ES-I3 (cell line): ENCODE results near the gene POLD3.

Experiments used
- H3K36me3 ChIP-seq: 2 replicates; pipeline ENCODE4 v1.6.1; 2013; ENCODE audit warnings: mild to moderate bottlenecking, low read length, control low read depth, moderate library complexity; ENCODE audit not compliant: insufficient read depth
- H3K4me1 ChIP-seq: 2 replicates; pipeline ENCODE4 v1.6.1; 2013; ENCODE audit warnings: mild to moderate bottlenecking, control low read depth, low read length; ENCODE audit not compliant: insufficient read depth
- H3K9ac ChIP-seq: 2 replicates; pipeline ENCODE4 v1.6.1; 2013; ENCODE audit warnings: low read depth, mild to moderate bottlenecking, low read length, moderate library complexity
- H3K9me3 ChIP-seq: 2 replicates; pipeline ENCODE4 v1.6.1; 2013; ENCODE audit warnings: mild to moderate bottlenecking, low read length, moderate library complexity; ENCODE audit not compliant: control insufficient read depth, insufficient read depth

Gene POLD3

DNA sequence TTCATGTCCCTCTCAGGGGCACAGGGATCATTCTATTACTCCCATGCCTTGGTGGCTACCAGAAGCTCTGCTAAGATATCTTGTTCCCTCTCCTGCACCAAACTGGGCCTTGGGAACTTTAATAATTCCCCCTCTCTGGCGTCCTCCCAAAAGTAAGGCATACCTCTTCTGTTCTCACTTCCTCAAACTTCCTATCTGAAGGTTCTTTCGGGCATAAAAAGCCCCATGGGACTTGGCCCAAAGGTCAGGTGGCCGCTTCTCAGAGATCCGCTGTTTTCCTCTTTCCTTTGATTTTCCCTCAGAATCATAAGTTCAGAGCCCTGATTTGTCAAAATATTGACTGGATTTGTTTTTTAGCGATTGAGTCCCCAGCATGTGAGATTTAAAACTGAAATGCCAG lies 13.0 kb downstream of the POLD3 start:
- no peaks in the 10 kb centered on the region for H3K9me3 ChIP-seq
- no peaks in the 10 kb centered on the region for H3K4me1 ChIP-seq

DNA sequence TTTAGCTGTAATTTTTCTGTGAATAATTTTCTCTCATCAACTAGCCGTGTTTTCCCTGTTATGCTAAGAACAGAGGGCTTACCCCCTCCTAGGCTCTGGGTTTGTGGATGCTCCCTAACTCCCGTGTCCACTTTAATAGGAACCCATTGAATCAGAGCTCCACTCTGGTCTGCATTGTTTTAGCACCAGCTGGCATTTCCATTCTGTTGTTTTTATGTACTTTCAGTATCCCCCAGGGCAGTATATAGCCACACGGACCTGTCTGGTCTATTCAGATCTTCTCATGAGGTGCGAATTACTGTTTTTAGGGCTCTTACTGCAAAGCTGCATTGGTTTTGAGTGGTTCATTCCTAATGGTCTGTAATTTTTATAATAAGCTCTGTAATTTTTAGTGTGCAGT lies 16.0 kb downstream of the POLD3 start:
- Histone ChIP-seq H3K9me3 (no peaks in the 10 kb centered on the region), H3K4me1 (no peaks in the 10 kb centered on the region), H3K36me3 (peaks cover 9% of the 10 kb centered on the region), H3K9ac (no peak overlapping the region)

More for the DNA sequence above, 13.0 kb downstream of the POLD3 start:
- no peaks in the 10 kb centered on the region for H3K36me3 ChIP-seq
- no peak overlapping the region for H3K9ac ChIP-seq

DNA sequence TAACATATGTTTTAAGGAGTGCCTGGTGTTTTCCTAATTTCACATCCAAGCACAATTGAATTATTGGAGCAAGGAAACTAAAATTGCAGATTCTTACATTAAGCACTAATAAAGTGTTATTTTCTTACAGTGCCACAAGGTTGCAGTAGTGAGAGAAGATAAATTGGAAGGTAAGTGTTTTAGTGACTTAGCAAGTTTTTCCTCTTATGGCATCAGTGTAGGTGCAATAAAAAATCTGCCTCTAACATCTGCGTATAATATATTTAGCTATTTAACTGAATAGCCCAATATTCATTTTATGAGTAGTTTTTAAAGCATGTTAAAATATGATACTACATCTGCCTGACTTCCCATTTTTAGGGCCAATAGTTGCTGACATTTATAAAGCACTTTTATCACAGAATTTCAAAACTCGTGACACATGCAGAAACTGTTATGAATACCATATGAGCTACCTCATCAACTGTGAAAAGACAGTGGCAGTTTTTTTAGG lies 19.0 kb downstream of the POLD3 start:
- Histone ChIP-seq H3K9me3 (no peaks in the 10 kb centered on the region), H3K4me1 (no peaks in the 10 kb centered on the region), H3K36me3 (peaks cover 15% of the 10 kb centered on the region), H3K9ac (no peak overlapping the region)

DNA sequence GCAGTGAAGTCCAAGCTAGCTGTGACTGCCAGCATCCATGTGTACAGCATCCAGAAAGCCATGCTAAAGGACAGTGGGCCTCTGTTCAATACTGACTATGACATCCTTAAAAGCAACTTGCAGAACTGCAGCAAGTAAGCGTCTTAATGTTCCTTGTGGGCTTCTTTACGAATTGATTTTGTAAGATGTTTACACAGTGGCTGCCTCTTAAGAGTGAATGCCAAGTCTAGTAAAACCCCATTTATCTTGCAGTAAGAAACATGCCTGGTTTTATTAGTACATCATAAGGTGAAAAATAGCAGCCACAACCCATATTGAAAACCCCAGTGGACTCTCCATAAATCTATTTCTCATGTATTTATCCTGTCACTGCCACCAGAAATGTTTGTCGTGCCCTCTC lies 20.5 kb downstream of the POLD3 start:
- Histone ChIP-seq H3K9me3 (no peaks in the 10 kb centered on the region), H3K4me1 (no peaks in the 10 kb centered on the region), H3K9ac (no peak overlapping the region), H3K36me3 (peaks cover 15% of the 10 kb centered on the region)

- Histone ChIP-seq H3K4me1 (no peaks in the 10 kb centered on the region), H3K9me3 (no peaks in the 10 kb centered on the region), H3K36me3 (peaks cover 17% of the 10 kb centered on the region), H3K9ac (no peak overlapping the region)
These were observed 22.9 kb downstream of the POLD3 start for GRCh38 chr11:74615311-74615710.

DNA sequence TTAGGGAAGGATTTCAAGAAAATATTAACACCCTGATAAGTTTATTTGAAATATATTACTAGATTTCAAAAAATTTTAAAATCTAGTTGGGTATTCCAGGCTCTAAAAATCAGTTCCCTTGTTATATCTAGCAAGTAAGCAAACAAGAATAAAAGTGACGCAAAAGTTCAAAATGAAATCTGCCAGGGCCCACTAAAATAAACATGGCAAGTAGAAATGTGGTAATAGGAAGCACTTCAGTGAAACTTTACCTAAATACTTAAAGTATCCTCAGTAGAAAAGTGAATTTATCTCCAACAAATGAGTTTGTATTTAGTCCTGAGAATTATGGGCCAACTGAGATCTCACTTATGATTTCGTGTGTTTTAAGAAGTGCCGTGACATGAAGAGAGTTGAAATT lies 23.6 kb downstream of the POLD3 start:
- Histone ChIP-seq H3K36me3 (peaks cover 17% of the 10 kb centered on the region), H3K9me3 (no peaks in the 10 kb centered on the region), H3K4me1 (no peaks in the 10 kb centered on the region), H3K9ac (no peak overlapping the region)

- Histone ChIP-seq H3K9ac (no peak overlapping the region), H3K9me3 (no peaks in the 10 kb centered on the region), H3K4me1 (no peaks in the 10 kb centered on the region), H3K36me3 (peaks cover 2% of the 10 kb centered on the region; the same call in 1 of the 2 replicates)
These were observed 28.1 kb downstream of the POLD3 start for GRCh38 chr11:74620531-74620930.

DNA sequence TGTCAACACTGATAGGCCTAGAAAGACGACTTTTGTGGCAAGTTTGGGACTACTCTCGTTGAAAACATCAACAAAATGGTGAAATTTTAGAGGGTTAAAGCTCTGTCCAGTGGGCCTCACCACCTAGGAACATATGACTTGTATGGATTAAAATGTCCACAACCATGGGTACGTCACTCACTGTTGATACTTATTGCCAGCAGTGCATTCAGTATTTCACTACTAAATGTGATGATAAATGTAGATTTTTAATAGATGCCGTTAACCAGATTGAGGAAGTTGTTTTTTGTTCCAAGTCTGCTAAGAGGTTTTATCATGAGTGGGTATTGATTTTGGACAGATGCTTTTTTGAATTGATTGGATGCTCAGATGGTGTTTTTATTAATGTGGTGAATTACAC lies 33.7 kb downstream of the POLD3 start:
- H3K9me3 ChIP-seq: no peaks in the 10 kb centered on the region
- H3K9ac ChIP-seq: no peak overlapping the region
- H3K4me1 ChIP-seq: no peaks in the 10 kb centered on the region
- H3K36me3 ChIP-seq: no peaks in the 10 kb centered on the region; the same call in none of the 2 replicates

- H3K9me3 ChIP-seq: no peaks in the 10 kb centered on the region
- H3K4me1 ChIP-seq: no peaks in the 10 kb centered on the region
- no peaks in the 10 kb centered on the region; the same call in none of the 2 replicates for H3K36me3 ChIP-seq
- no peak overlapping the region for H3K9ac ChIP-seq
These were observed 34.2 kb downstream of the POLD3 start for GRCh38 chr11:74626604-74627003.

DNA sequence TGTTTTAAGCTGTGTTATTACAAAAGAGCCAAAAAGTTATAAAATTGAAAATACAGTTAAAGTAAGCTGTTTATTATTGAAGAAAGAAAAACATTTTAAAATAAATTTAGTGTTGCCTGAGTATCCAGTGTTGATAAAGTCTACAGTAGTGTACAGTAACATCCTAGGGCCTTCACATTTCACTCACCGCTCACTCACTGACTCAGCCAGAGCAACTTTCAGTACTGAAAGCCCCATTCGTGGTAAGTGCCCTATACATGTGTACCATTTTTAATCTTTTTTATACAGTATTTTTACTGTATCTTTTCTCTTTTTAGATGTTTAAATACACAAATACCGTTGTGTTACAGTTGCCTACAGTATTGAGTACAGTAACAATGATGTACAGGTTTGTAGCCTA lies 35.0 kb downstream of the POLD3 start:
- Histone ChIP-seq H3K9me3 (no peaks in the 10 kb centered on the region), H3K9ac (no peak overlapping the region), H3K4me1 (no peaks in the 10 kb centered on the region), H3K36me3 (no peaks in the 10 kb centered on the region; the same call in none of the 2 replicates)

DNA sequence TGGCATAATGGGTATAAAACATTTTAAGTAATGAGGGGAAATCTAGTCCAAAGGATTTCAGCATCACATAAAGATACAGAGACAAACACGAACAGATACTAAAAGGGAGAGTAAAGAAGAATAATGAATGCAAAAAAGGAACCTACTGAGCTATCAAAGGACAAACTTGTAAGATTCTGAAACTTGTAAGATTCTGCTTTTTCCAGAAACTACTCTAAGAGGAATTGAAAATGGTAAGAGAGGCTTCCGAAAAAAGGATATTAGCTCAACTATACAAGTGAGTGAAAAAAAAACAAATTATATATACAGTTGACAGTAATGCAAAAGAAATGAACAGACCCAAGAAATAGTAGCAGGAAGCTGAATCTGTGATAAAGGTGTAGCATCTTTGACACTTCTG lies 37.7 kb downstream of the POLD3 start:
- H3K9ac ChIP-seq: no peak overlapping the region
- H3K4me1 ChIP-seq: no peaks in the 10 kb centered on the region
- no peaks in the 10 kb centered on the region for H3K9me3 ChIP-seq
- H3K36me3 ChIP-seq: peaks cover 6% of the 10 kb centered on the region

DNA sequence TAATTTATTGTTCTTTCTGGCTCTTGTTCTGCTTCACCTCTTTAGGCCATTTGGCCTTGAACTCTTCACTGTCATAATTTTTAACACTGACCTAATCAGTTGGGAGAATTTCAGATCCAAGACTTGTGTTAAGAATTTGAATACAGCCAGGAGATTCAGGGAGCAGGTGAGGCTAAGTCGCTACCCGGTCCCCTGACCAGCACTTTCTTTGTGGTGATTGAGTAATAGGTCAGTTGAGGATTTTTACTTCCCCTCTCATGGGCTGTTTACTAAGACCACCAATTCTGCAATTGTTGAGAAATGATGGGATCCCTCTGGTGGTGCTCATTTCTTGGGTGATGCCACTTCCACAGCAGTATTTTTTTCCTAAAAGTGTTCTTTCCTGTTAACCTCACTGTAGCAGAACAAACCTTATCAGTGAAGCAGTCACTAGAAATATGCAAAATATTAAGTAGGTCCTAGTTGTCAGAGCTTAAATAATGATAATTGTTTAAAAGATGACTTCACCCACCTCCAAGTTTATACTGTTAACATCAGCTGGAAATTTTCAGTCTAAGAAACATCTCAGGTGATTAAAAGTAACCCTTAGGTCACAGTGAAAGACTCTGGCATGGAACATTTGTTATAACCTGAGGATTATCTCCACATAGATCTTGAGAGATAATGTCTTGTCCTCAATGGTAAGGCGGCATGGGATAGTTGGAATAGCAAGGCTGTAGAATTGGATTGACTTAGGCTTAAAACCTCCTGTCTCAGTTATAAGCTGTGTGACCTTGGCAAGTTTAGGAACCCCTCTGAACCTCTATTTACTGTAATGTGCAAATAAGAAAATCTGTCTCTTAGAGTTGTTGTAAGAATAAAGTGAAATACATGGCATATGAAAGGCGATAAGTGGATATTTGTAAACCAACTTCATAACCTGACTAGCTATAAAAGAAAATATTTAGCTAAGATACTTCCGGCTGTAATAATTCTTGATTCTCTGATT lies 41.3 kb downstream of the POLD3 start:
- no peak overlapping the region for H3K9ac ChIP-seq
- no peaks in the 10 kb centered on the region for H3K4me1 ChIP-seq
- H3K36me3 ChIP-seq: peaks cover 14% of the 10 kb centered on the region
- no peaks in the 10 kb centered on the region for H3K9me3 ChIP-seq

DNA sequence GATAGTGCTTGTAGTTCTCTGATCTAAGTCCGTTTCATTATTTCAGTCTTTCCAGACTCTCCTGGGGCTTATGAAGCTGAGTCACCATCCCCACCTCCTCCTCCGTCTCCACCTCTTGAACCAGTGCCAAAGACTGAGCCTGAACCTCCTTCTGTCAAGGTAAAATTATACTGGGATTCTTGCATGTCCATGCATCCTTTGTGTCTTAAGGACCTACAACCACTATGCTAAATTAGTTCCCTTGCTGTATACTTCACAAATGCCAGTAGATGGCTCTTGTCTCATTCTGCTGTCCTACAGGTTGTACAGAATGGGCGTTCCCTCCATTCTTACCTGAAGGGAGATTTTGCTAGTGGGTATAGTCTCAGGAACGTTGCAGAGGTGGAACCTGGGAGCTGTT lies 42.2 kb downstream of the POLD3 start:
- no peak overlapping the region for H3K9ac ChIP-seq

GRCh38 chr11:74636630-74637184 lies 44.3 kb downstream of the POLD3 start:
- no peaks in the 10 kb centered on the region for H3K9me3 ChIP-seq
- no peaks in the 10 kb centered on the region for H3K4me1 ChIP-seq
- H3K36me3 ChIP-seq: peaks cover 19% of the 10 kb centered on the region
- no peak overlapping the region for H3K9ac ChIP-seq

More for the DNA sequence above, 42.2 kb downstream of the POLD3 start:
- Histone ChIP-seq H3K9me3 (no peaks in the 10 kb centered on the region), H3K36me3 (peaks cover 14% of the 10 kb centered on the region), H3K4me1 (no peaks in the 10 kb centered on the region)

- Histone ChIP-seq H3K36me3 (peaks cover 21% of the 10 kb centered on the region), H3K9ac (no peak overlapping the region), H3K9me3 (no peaks in the 10 kb centered on the region), H3K4me1 (no peaks in the 10 kb centered on the region)
These were observed 45.3 kb downstream of the POLD3 start for GRCh38 chr11:74637700-74638099.
